H1 (cell line): ENCODE measurements around the gene MEP1B. TPM values are rescaled to one million over a fixed set of nuclear protein-coding genes. Genes with fewer than 3 reads are reported as not detected.

Experiments
- CTCF ChIA-PET: fragments of 300-600 bp; sonication (Branson Sonifier 250); formaldehyde crosslinking; loops from one replicate; lab custom pipeline; 2021; ENCODE audit not compliant: partially characterized antibody; lab: Charles Lee
- POLR2A ChIA-PET: fragments of 300-600 bp; sonication (Branson Sonifier 250); formaldehyde crosslinking; loops from one replicate; lab custom pipeline; 2021; ENCODE audit warnings: inconsistent platforms; ENCODE audit not compliant: partially characterized antibody; lab: Charles Lee
- DNase-seq, 2 experiments: peaks; one replicate each; pipeline versions ENCODE4 v3.0.0 to v3.0.0-alpha.2; 2010 to 2022; ENCODE audit warnings: low spot score in 2 of 2, low read depth in 1 of 2, mixed read lengths in 1 of 2
- FAIRE-seq: peaks from 2 replicates; lab custom pipeline; 2011; peaks lifted over from hg19 to GRCh38; lab: Jason Lieb, UNC
- H2AFZ ChIP-seq: 2 replicates; pipeline ENCODE4 v1.8.1; 2012; ENCODE audit warnings: low read length, inconsistent platforms
- H2AK5ac ChIP-seq: 2 replicates; pipeline ENCODE4 v1.6.1; 2013; ENCODE audit warnings: low read depth, low read length
- H2BK120ac ChIP-seq: replicated peaks from 2 replicates; pipeline ENCODE3; 2013; ENCODE audit warnings: low read depth, low read length, inconsistent platforms
- H2BK12ac ChIP-seq: 2 replicates; pipeline ENCODE4 v1.6.1; 2013; ENCODE audit warnings: low read depth, low read length
- H2BK15ac ChIP-seq: 2 replicates; pipeline ENCODE4 v1.6.1; 2013; ENCODE audit warnings: low read length
- H2BK20ac ChIP-seq: 2 replicates; pipeline ENCODE4 v1.6.1; 2013; ENCODE audit warnings: low read length
- H2BK5ac ChIP-seq: 2 replicates; pipeline ENCODE4 v1.6.1; 2013; ENCODE audit warnings: low read depth, low read length
- H3K14ac ChIP-seq: 2 replicates; pipeline ENCODE4 v1.6.1; 2013; ENCODE audit warnings: inconsistent platforms; ENCODE audit not compliant: insufficient read length
- H3K18ac ChIP-seq: 2 replicates; pipeline ENCODE4 v1.6.1; 2013; ENCODE audit warnings: low read length; ENCODE audit errors: extremely low read depth
- H3K23ac ChIP-seq: 2 replicates; pipeline ENCODE4 v1.6.1; 2013; ENCODE audit warnings: inconsistent platforms; ENCODE audit not compliant: insufficient read length
- H3K23me2 ChIP-seq: 2 replicates; pipeline ENCODE4 v1.6.1; 2013; ENCODE audit warnings: low read depth, low read length
- H3K27ac ChIP-seq: 2 replicates; pipeline ENCODE4 v1.6.1; 2011; ENCODE audit warnings: low read depth, low read length, inconsistent platforms
- H3K27me3 ChIP-seq, 4 experiments: replicated peaks in 1 of 4; 1 replicate in 1 of 4; 2 replicates in 3 of 4; pipeline versions ENCODE4 v1.6.1 to v1.8.1; 2011 to 2013; ENCODE audit warnings: low read length in 3 of 4, mild to moderate bottlenecking in 3 of 4, inconsistent platforms in 2 of 4, mixed read lengths in 2 of 4, moderate library complexity in 1 of 4; ENCODE audit not compliant: control insufficient read depth in 3 of 4, insufficient read depth in 3 of 4; ENCODE audit errors: extremely low read depth in 1 of 4
- H3K36me3 ChIP-seq, 4 experiments: 2 replicates each; pipeline versions ENCODE4 v1.6.1 to v1.8.1; 2011 to 2013; ENCODE audit warnings: mild to moderate bottlenecking in 4 of 4, low read length in 3 of 4, moderate library complexity in 2 of 4, control low read depth in 1 of 4, inconsistent platforms in 1 of 4; ENCODE audit not compliant: insufficient read depth in 4 of 4, control insufficient read depth in 2 of 4
- H3K4ac ChIP-seq: replicated peaks from 2 replicates; pipeline ENCODE3; 2013; ENCODE audit warnings: low read length, low read depth, mixed read lengths, inconsistent platforms; ENCODE audit not compliant: insufficient read length
- H3K4me1 ChIP-seq, 4 experiments: replicated peaks in 1 of 4; 1 replicate in 1 of 4; 2 replicates in 3 of 4; pipeline versions ENCODE4 v1.6.1 to v1.8.1; 2011 to 2013; ENCODE audit warnings: low read length in 3 of 4, inconsistent platforms in 2 of 4, mixed read lengths in 1 of 4; ENCODE audit not compliant: insufficient read depth in 4 of 4, control insufficient read depth in 3 of 4
- H3K4me2 ChIP-seq, 2 experiments: 2 replicates each; pipeline versions ENCODE4 v1.6.1 to v1.8.1; 2011 to 2013; ENCODE audit warnings: low read depth in 2 of 2, low read length in 2 of 2, control low read depth in 1 of 2, inconsistent platforms in 1 of 2, mild to moderate bottlenecking in 1 of 2; ENCODE audit not compliant: insufficient read depth in 1 of 2
- H3K4me3 ChIP-seq, 4 experiments: fragments of 200-600, 300-600 bp in 1 of 4; sonication (generic), shearing (Covaris generic), sonication (Bioruptor Twin) in 1 of 4; 2 replicates each; pipeline versions ENCODE4 v1.5.1 to v1.8.1; 2011 to 2016; ENCODE audit warnings: low read length in 4 of 4, low read depth in 3 of 4, control low read depth in 2 of 4, inconsistent platforms in 2 of 4, mild to moderate bottlenecking in 2 of 4, mixed read lengths in 1 of 4, moderate library complexity in 1 of 4; ENCODE audit not compliant: insufficient read depth in 2 of 4; ENCODE audit errors: extremely low read depth in 1 of 4
- H3K56ac ChIP-seq: replicated peaks from 2 replicates; pipeline ENCODE3; 2013; ENCODE audit warnings: low read depth, mild to moderate bottlenecking, mixed read lengths, low read length, inconsistent platforms; ENCODE audit not compliant: insufficient read length
- H3K79me1 ChIP-seq: 2 replicates; pipeline ENCODE4 v1.6.1; 2013; ENCODE audit warnings: low read depth, low read length, control low read depth
- H3K79me2 ChIP-seq, 2 experiments: 2 replicates each; pipeline versions ENCODE4 v1.6.1 to v1.8.1; 2012 to 2013; ENCODE audit warnings: low read length in 2 of 2, mild to moderate bottlenecking in 2 of 2, inconsistent platforms in 1 of 2; ENCODE audit not compliant: insufficient read depth in 2 of 2, control insufficient read depth in 1 of 2
- H3K9ac ChIP-seq, 4 experiments: replicated peaks in 1 of 4; 1 replicate in 1 of 4; 2 replicates in 3 of 4; pipeline versions ENCODE4 v1.6.1 to v1.8.1; 2011 to 2013; ENCODE audit warnings: low read depth in 3 of 4, low read length in 3 of 4, control low read depth in 2 of 4, mild to moderate bottlenecking in 2 of 4, moderate library complexity in 2 of 4, inconsistent platforms in 1 of 4; ENCODE audit errors: extremely low read depth in 1 of 4
- H3K9me3 ChIP-seq, 2 experiments: 2 replicates each; pipeline versions ENCODE4 v1.6.1 to v1.8.1; 2012 to 2013; ENCODE audit warnings: mild to moderate bottlenecking in 2 of 2, moderate library complexity in 2 of 2, control low read depth in 1 of 2, inconsistent platforms in 1 of 2, low read depth in 1 of 2, low read length in 1 of 2, mixed read lengths in 1 of 2; ENCODE audit not compliant: insufficient read depth in 2 of 2
- H4K20me1 ChIP-seq, 2 experiments: replicated peaks in 1 of 2; 2 replicates each; pipeline versions ENCODE3 to v1.8.1; 2011 to 2013; ENCODE audit warnings: inconsistent platforms in 2 of 2, low read length in 2 of 2, mild to moderate bottlenecking in 1 of 2; ENCODE audit not compliant: insufficient read depth in 2 of 2, control insufficient read depth in 1 of 2
- H4K5ac ChIP-seq: 2 replicates; pipeline ENCODE4 v1.6.1; 2013; ENCODE audit warnings: low read length, low read depth, mixed read lengths, inconsistent platforms; ENCODE audit not compliant: insufficient read length
- H4K8ac ChIP-seq: 2 replicates; pipeline ENCODE4 v1.8.0; 2013; ENCODE audit warnings: mild to moderate bottlenecking, moderate library complexity, low read length, inconsistent platforms; ENCODE audit not compliant: insufficient read depth; ENCODE audit errors: extremely low read depth
- H4K91ac ChIP-seq: replicated peaks from 2 replicates; pipeline ENCODE3; 2013; ENCODE audit warnings: low read length, mixed read lengths, inconsistent platforms; ENCODE audit not compliant: insufficient read length
- CBX8 ChIP-seq: fragments of 300-800, 300-1000 bp; sonication (generic); IDR thresholded peaks from 2 replicates; pipeline ENCODE4 v1.7.1; 2016; ENCODE audit warnings: low read depth, low read length, borderline replicate concordance
- EP300 ChIP-seq, 2 experiments: IDR thresholded peaks; 1 replicate in 1 of 2; 2 replicates in 1 of 2; pipeline ENCODE4 v1.6.1; 2011 to 2012; ENCODE audit warnings: low read depth in 2 of 2, low read length in 2 of 2, mild to moderate bottlenecking in 2 of 2, borderline replicate concordance in 1 of 2, inconsistent platforms in 1 of 2, moderate library complexity in 1 of 2
- JUN ChIP-seq: IDR thresholded peaks from 2 replicates; pipeline ENCODE4 v1.6.1; 2011; ENCODE audit warnings: low read depth, mild to moderate bottlenecking, improper control_type of control experiment, low read length
- TEAD4 ChIP-seq: IDR thresholded peaks from 2 replicates; pipeline ENCODE4 v1.6.1; 2012; ENCODE audit warnings: low read depth, low read length, inconsistent platforms, mixed read lengths
- WGBS, 2 experiments: shearing (Covaris generic) in 1 of 2; methylation state at CpG; one replicate each; pipeline versions ENCODE4 v1.1.6 to v1.1.7; 2013 to 2015; ENCODE audit warnings: low lambda C conversion rate in 2 of 2, mixed read lengths in 2 of 2, inconsistent platforms in 1 of 2, low coverage in 1 of 2, missing lambda C conversion rate in 1 of 2; ENCODE audit not compliant: insufficient replicate concordance in 2 of 2, insufficient coverage in 1 of 2, insufficient read length in 1 of 2; ENCODE audit errors: extremely low coverage in 1 of 2, missing lambda C conversion rate in 1 of 2; 5-methylcytosine and 5-hydroxymethylcytosine counted together
- polyA plus RNA-seq, 7 experiments: library from polyadenylated mRNA; depleted of rRNA in 3 of 7; stranded (reverse) in 5 of 7; unstranded in 2 of 7; fragments of >200 nt in 5 of 7; fragments of 200-250 nt in 2 of 7; gene quantifications; 1 replicate in 5 of 7; 2 replicates in 1 of 7; 4 replicates in 1 of 7; pipeline versions ENCODE4 v1.2.1 to v1.2.3, GENCODE V29; 2011 to 2013; ENCODE audit warnings: missing spikeins in 2 of 7, mixed read lengths in 2 of 7
- total RNA-seq: library from RNA; stranded (reverse); fragmentation: NEBNext Ultra II Directional; extraction: Animal tissue kit (Norgen Biotek cat#: 25700); gene quantifications from 2 replicates; pipeline ENCODE4 v1.2.1, GENCODE V29; 2021

MEP1B gene
- total and polyA plus RNA-seq, 2 of the 8 experiments (the other 6 are each of a cell fraction or from before 2014, with no cell fraction given) = not detected

- no peaks in the 10 kb centered on the region for H3K9me3 ChIP-seq
- no peak overlapping the region for H2BK120ac ChIP-seq
- TF ChIP-seq EP300 (IDR thresholded peaks at IDR 0.05; ENCODE audit: borderline replicate concordance in 1 of 2, low read depth in 2 of 2, low read length in 2 of 2) = no peak
- TF ChIP-seq JUN = no peak
- TF ChIP-seq TEAD4 = no peak
- TF ChIP-seq CBX8 = no peak
- no peaks in the 10 kb centered on the region for H3K79me1 ChIP-seq
- no peaks in the 10 kb centered on the region for H3K79me2 ChIP-seq
- WGBS, 2 experiments = 89% methylated on average over 2 of the region's 2 CpGs; no CpG with 5 or more reads in 1 of the 2 experiments
- H3K4me1 ChIP-seq = no peaks in the 10 kb centered on the region
- H3K23me2 ChIP-seq = no peaks in the 10 kb centered on the region
- H3K36me3 ChIP-seq = no peaks in the 10 kb centered on the region
- H2AFZ ChIP-seq = no peak overlapping the region
- H4K8ac ChIP-seq = no peak overlapping the region
- DNase-seq = no peak
- no peak overlapping the region for H3K18ac ChIP-seq
- no peak overlapping the region for H2AK5ac ChIP-seq
- H3K9ac ChIP-seq = no peak overlapping the region
- H2BK15ac ChIP-seq = no peak overlapping the region
- H4K91ac ChIP-seq = no peak overlapping the region
- H3K23ac ChIP-seq = no peak overlapping the region
- no peak overlapping the region for H2BK5ac ChIP-seq
- no peak overlapping the region for H3K14ac ChIP-seq
- no peaks in the 10 kb centered on the region for H4K20me1 ChIP-seq
- ChIA-PET POLR2A (no interaction called here), CTCF (interaction anchor here (0.6 to 4.1 kb wide), 2 partner anchors 14 to 92 kb away, joined by 3 to 19 read pairs; no protein-coding TSS in a partner anchor)
- FAIRE-seq = no peak
- no peak overlapping the region for H4K5ac ChIP-seq
- H3K27me3 ChIP-seq = no peaks in the 10 kb centered on the region; a peak in 1 of 7 replicates
- no peak overlapping the region for H2BK20ac ChIP-seq
- H3K4ac ChIP-seq = no peak overlapping the region
- no peak overlapping the region for H3K27ac ChIP-seq
- no peak overlapping the region for H3K4me3 ChIP-seq
- H2BK12ac ChIP-seq = no peak overlapping the region
- H3K4me2 ChIP-seq = no peak overlapping the region
- no peak overlapping the region for H3K56ac ChIP-seq
Measured at GRCh38 chr18:32258148-32258547, 68.3 kb downstream of the MEP1B start.
